Measurements from ENCODE around the gene ANKRD18A.

Gene ANKRD18A

GRCh38 chr9:38629511-38629910 is 9.1 kb upstream of the ANKRD18A start:
- Histone ChIP-seq H3K27ac (ENCODE audit: low read depth, low read length, poor library complexity, severe bottlenecking) (no peak overlapping the region), H3K9me2 (ENCODE audit: low read depth, low read length) (no peaks in the 10 kb centered on the region), H3K4me3 (ENCODE audit: low read depth, low read length, poor library complexity, severe bottlenecking) (no peak overlapping the region), H3K36me3 (ENCODE audit: insufficient read depth, low read length) (no peaks in the 10 kb centered on the region), H3K4me1 (ENCODE audit: insufficient read depth, low read length, severe bottlenecking) (no peaks in the 10 kb centered on the region), H3F3A (ENCODE audit: insufficient read depth, low read length) (no peaks in the 10 kb centered on the region), H4K20me1 (ENCODE audit: insufficient read depth, low read length) (no peaks in the 10 kb centered on the region), H3K9ac (ENCODE audit: low read length) (no peak overlapping the region), H3K27me3 (ENCODE audit: insufficient read depth, low read length) (no peaks in the 10 kb centered on the region), H3K9me3 (ENCODE audit: low read length) (no peaks in the 10 kb centered on the region), H2AFZ (ENCODE audit: low read length) (no peak overlapping the region), H3K79me2 (ENCODE audit: insufficient read depth, low read length) (no peaks in the 10 kb centered on the region), H3K4me2 (ENCODE audit: low read length) (no peak overlapping the region)
- TF ChIP-seq EZH2 (IDR thresholded peaks at IDR 0.05; ENCODE audit: borderline replicate concordance, low read length): no peak
- TF ChIP-seq, protein P1, sequence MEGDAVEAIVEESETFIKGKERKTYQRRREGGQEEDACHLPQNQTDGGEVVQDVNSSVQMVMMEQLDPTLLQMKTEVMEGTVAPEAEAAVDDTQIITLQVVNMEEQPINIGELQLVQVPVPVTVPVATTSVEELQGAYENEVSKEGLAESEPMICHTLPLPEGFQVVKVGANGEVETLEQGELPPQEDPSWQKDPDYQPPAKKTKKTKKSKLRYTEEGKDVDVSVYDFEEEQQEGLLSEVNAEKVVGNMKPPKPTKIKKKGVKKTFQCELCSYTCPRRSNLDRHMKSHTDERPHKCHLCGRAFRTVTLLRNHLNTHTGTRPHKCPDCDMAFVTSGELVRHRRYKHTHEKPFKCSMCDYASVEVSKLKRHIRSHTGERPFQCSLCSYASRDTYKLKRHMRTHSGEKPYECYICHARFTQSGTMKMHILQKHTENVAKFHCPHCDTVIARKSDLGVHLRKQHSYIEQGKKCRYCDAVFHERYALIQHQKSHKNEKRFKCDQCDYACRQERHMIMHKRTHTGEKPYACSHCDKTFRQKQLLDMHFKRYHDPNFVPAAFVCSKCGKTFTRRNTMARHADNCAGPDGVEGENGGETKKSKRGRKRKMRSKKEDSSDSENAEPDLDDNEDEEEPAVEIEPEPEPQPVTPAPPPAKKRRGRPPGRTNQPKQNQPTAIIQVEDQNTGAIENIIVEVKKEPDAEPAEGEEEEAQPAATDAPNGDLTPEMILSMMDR (IDR thresholded peaks at IDR 0.05; ENCODE audit: low read length): no peak

DNA sequence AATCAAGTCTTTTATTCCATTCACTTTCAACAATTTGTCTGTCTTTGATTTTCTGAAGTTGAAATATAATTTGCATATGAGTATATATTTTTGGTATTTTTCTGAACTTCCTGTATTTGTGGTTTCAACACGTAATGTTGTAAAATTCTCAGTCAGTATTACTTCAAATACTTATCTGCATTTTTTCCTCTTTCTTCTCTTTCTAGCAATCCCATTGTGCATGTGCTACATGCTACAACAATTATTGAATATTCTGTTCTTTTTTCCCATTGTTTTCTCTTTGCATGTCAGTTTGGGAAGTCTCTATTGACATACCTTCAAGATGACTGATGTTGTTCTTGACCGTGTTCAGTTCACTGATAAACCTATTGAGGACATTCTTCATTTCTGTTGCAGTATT is 5.6 kb upstream of the ANKRD18A start:
- Histone ChIP-seq H3F3A (ENCODE audit: insufficient read depth, low read length) (no peaks in the 10 kb centered on the region), H2AFZ (ENCODE audit: low read length) (no peak overlapping the region), H3K4me3 (ENCODE audit: low read depth, low read length, poor library complexity, severe bottlenecking) (no peak overlapping the region), H4K20me1 (ENCODE audit: insufficient read depth, low read length) (no peaks in the 10 kb centered on the region), H3K79me2 (ENCODE audit: insufficient read depth, low read length) (no peaks in the 10 kb centered on the region), H3K9me2 (ENCODE audit: low read depth, low read length) (no peaks in the 10 kb centered on the region), H3K36me3 (ENCODE audit: insufficient read depth, low read length) (no peaks in the 10 kb centered on the region), H3K27me3 (ENCODE audit: insufficient read depth, low read length) (no peaks in the 10 kb centered on the region), H3K9me3 (ENCODE audit: low read length) (no peaks in the 10 kb centered on the region), H3K9ac (ENCODE audit: low read length) (no peak overlapping the region), H3K27ac (ENCODE audit: low read depth, low read length, poor library complexity, severe bottlenecking) (no peak overlapping the region), H3K4me2 (ENCODE audit: low read length) (no peak overlapping the region), H3K4me1 (ENCODE audit: insufficient read depth, low read length, severe bottlenecking) (no peaks in the 10 kb centered on the region)
- TF ChIP-seq, protein P1 (IDR thresholded peaks at IDR 0.05; ENCODE audit: low read length): no peak
- no peak for TF ChIP-seq EZH2 (IDR thresholded peaks at IDR 0.05; ENCODE audit: borderline replicate concordance, low read length)

DNA sequence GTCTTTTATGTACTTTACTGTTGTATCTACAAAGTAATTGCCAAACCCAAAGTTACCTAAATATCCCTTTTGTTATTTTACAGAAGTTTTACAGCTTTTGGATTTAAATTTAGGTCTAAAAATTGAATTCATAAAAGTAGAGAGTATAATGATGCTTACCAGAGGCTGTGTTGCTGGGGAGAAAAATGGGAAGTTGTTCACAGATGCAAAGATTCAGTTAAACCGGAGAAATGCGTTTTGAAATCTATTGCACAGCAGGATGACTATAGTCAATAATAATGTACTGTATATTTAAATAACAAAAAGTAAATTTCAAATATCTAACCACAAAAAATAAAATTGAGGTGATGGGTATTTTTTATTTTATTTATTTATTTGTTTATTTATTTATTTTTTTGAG is 2.6 kb upstream of the ANKRD18A start:
- Histone ChIP-seq H3K79me2 (ENCODE audit: insufficient read depth, low read length) (no peaks in the 10 kb centered on the region), H3K27me3 (ENCODE audit: insufficient read depth, low read length) (no peaks in the 10 kb centered on the region), H3K4me3 (ENCODE audit: low read depth, low read length, poor library complexity, severe bottlenecking) (no peak overlapping the region), H3K9ac (ENCODE audit: low read length) (no peak overlapping the region), H4K20me1 (ENCODE audit: insufficient read depth, low read length) (no peaks in the 10 kb centered on the region), H3K9me2 (ENCODE audit: low read depth, low read length) (no peaks in the 10 kb centered on the region), H3K36me3 (ENCODE audit: insufficient read depth, low read length) (no peaks in the 10 kb centered on the region), H3K4me2 (ENCODE audit: low read length) (no peak overlapping the region), H2AFZ (ENCODE audit: low read length) (no peak overlapping the region), H3K4me1 (ENCODE audit: insufficient read depth, low read length, severe bottlenecking) (no peaks in the 10 kb centered on the region), H3K9me3 (ENCODE audit: low read length) (no peaks in the 10 kb centered on the region), H3F3A (ENCODE audit: insufficient read depth, low read length) (no peaks in the 10 kb centered on the region), H3K27ac (ENCODE audit: low read depth, low read length, poor library complexity, severe bottlenecking) (no peak overlapping the region)
- TF ChIP-seq, protein P1 (IDR thresholded peaks at IDR 0.05; ENCODE audit: low read length): no peak
- TF ChIP-seq EZH2 (IDR thresholded peaks at IDR 0.05; ENCODE audit: borderline replicate concordance, low read length): no peak

All from OCI-LY1 (cell line).